Neuronal stem cell (in vitro differentiated cells): ENCODE measurements around the gene GLB1L.

Experiments
- DNase-seq: peaks from one replicate; pipeline ENCODE4 v3.0.0-alpha.2; 2013; ENCODE audit warnings: low spot score
- H2AFZ ChIP-seq: one replicate; pipeline ENCODE4 v1.6.1; 2013; ENCODE audit warnings: mild to moderate bottlenecking, low read length, inconsistent platforms
- H2AK5ac ChIP-seq: 2 replicates; pipeline ENCODE4 v1.6.1; 2013; ENCODE audit warnings: low read depth, mild to moderate bottlenecking, inconsistent platforms, low read length, moderate library complexity, mixed read lengths
- H2BK120ac ChIP-seq: 2 replicates; pipeline ENCODE4 v1.6.1; 2013; ENCODE audit warnings: low read depth, mild to moderate bottlenecking, inconsistent platforms, low read length, moderate library complexity, mixed read lengths
- H2BK12ac ChIP-seq: one replicate; pipeline ENCODE4 v1.6.1; 2013; ENCODE audit warnings: low read length, inconsistent platforms
- H2BK15ac ChIP-seq: 2 replicates; pipeline ENCODE4 v1.6.1; 2013; ENCODE audit warnings: mild to moderate bottlenecking, low read length, inconsistent platforms, mixed read lengths
- H2BK5ac ChIP-seq: one replicate; pipeline ENCODE4 v1.6.1; 2013; ENCODE audit warnings: inconsistent platforms, mild to moderate bottlenecking, low read length, moderate library complexity
- H3K14ac ChIP-seq: one replicate; pipeline ENCODE4 v1.6.1; 2013; ENCODE audit warnings: low read length, inconsistent platforms
- H3K18ac ChIP-seq: 2 replicates; pipeline ENCODE4 v1.6.1; 2013; ENCODE audit warnings: low read length, inconsistent platforms
- H3K23ac ChIP-seq: 2 replicates; pipeline ENCODE4 v1.6.1; 2013; ENCODE audit warnings: low read depth, mild to moderate bottlenecking, mixed read lengths, low read length, inconsistent platforms; ENCODE audit not compliant: poor library complexity
- H3K27ac ChIP-seq: replicated peaks from 3 replicates; pipeline ENCODE4 v1.5.1; 2013; ENCODE audit warnings: low read length, inconsistent platforms
- H3K27me3 ChIP-seq, 3 experiments: 2 replicates each; pipeline ENCODE4 v1.6.1; 2013; ENCODE audit warnings: low read length in 3 of 3, mild to moderate bottlenecking in 2 of 3, inconsistent platforms in 1 of 3, low read depth in 1 of 3, mixed read lengths in 1 of 3, moderate library complexity in 1 of 3; ENCODE audit not compliant: control insufficient read depth in 3 of 3, insufficient read depth in 3 of 3
- H3K36me3 ChIP-seq, 2 donors: replicated peaks in 1 of 2; 2 replicates each; pipeline ENCODE4 v1.6.1; 2013; ENCODE audit warnings: low read length in 2 of 2; ENCODE audit not compliant: control insufficient read depth in 2 of 2, insufficient read depth in 2 of 2
- H3K4ac ChIP-seq: 2 replicates; pipeline ENCODE4 v1.6.1; 2013; ENCODE audit warnings: inconsistent platforms, mild to moderate bottlenecking, low read length, moderate library complexity
- H3K4me1 ChIP-seq, 2 donors: 1 replicate in 1 of 2; 2 replicates in 1 of 2; pipeline ENCODE4 v1.6.1; 2013; ENCODE audit warnings: low read length in 2 of 2, low read depth in 1 of 2; ENCODE audit not compliant: control insufficient read depth in 2 of 2, insufficient read depth in 1 of 2
- H3K4me2 ChIP-seq: one replicate; pipeline ENCODE4 v1.6.1; 2013; ENCODE audit warnings: mild to moderate bottlenecking, low read length, inconsistent platforms; ENCODE audit not compliant: insufficient read depth, poor library complexity, severe bottlenecking
- H3K4me3 ChIP-seq, 2 donors: 2 replicates each; pipeline ENCODE4 v1.5.1; 2013; ENCODE audit warnings: low read length in 2 of 2, mild to moderate bottlenecking in 2 of 2, inconsistent platforms in 1 of 2, moderate library complexity in 1 of 2
- H3K79me1 ChIP-seq: one replicate; pipeline ENCODE4 v1.6.1; 2013; ENCODE audit warnings: low read depth, mild to moderate bottlenecking, inconsistent platforms, low read length, moderate library complexity
- H3K9ac ChIP-seq: one replicate; pipeline ENCODE4 v1.6.1; 2013; ENCODE audit warnings: mild to moderate bottlenecking, low read depth, low read length, inconsistent platforms; ENCODE audit not compliant: poor library complexity
- H3K9me3 ChIP-seq, 2 donors: replicated peaks in 1 of 2; 2 replicates each; pipeline versions ENCODE3 to v1.6.1; 2013; ENCODE audit warnings: low read length in 2 of 2, mild to moderate bottlenecking in 2 of 2, inconsistent platforms in 1 of 2, low read depth in 1 of 2, mixed read lengths in 1 of 2, moderate library complexity in 1 of 2; ENCODE audit not compliant: control insufficient read depth in 2 of 2, insufficient read depth in 1 of 2
- H4K8ac ChIP-seq: one replicate; pipeline ENCODE4 v1.6.1; 2013; ENCODE audit warnings: low read depth, mild to moderate bottlenecking, inconsistent platforms, low read length, moderate library complexity
- H4K91ac ChIP-seq: one replicate; pipeline ENCODE4 v1.6.1; 2013; ENCODE audit warnings: low read length, low read depth, mild to moderate bottlenecking, inconsistent platforms; ENCODE audit not compliant: poor library complexity
- WGBS, 2 donors: extraction: QIAGEN DNeasy Blood & Tissue Kit; methylation state at CpG; one replicate each; pipeline ENCODE4 v1.1.7; 2013; ENCODE audit warnings: missing lambda C conversion rate in 2 of 2, mixed read lengths in 1 of 2; ENCODE audit not compliant: insufficient read length in 2 of 2, insufficient replicate concordance in 1 of 2; ENCODE audit errors: extremely low coverage in 2 of 2; 5-methylcytosine and 5-hydroxymethylcytosine counted together

Gene GLB1L

GRCh38 chr2:219277703-219278654, 32.7 kb upstream of the GLB1L start:
- Histone ChIP-seq H3K36me3 (peaks cover 9 to 22% of the 10 kb centered on the region in 2 donors), H3K4ac (no peak overlapping the region), H3K27me3 (peaks cover 0 to 12% (median 3%) of the 10 kb centered on the region in 3 experiments), H2BK15ac (no peak overlapping the region), H2AFZ (peak overlapping the region; percentile 96), H2BK12ac (no peak overlapping the region), H3K9me3 (no peaks in the 10 kb centered on the region), H3K4me1 (peaks cover 21 to 24% of the 10 kb centered on the region in 2 donors), H3K18ac (no peak overlapping the region), H3K4me3 (peak overlapping the region in 1 of 2 donors; percentile 62), H3K79me1 (no peaks in the 10 kb centered on the region), H3K14ac (no peak overlapping the region), H2AK5ac (peak overlapping the region; percentile 17), H3K23ac (no peak overlapping the region), H4K8ac (no peak overlapping the region), H3K9ac (no peak overlapping the region), H2BK5ac (no peak overlapping the region), H3K27ac (no peak overlapping the region), H2BK120ac (no peak overlapping the region), H3K4me2 (no peak overlapping the region), H4K91ac (no peak overlapping the region)
- WGBS, 2 donors = no CpG with 5 or more reads among the region's 25 CpGs
- DNase-seq = peak; percentile 76

GRCh38 chr2:219274361-219274921, 29.2 kb upstream of the GLB1L start:
- Histone ChIP-seq H3K4me3 (no peak overlapping the region), H2AFZ (peak overlapping the region; percentile 3), H2BK12ac (no peak overlapping the region), H2BK120ac (no peak overlapping the region), H3K23ac (peak overlapping the region; percentile 3), H3K79me1 (peaks cover 3% of the 10 kb centered on the region), H4K91ac (no peak overlapping the region), H2BK15ac (no peak overlapping the region), H4K8ac (no peak overlapping the region), H3K36me3 (no peaks in the 10 kb centered on the region), H3K27ac (no peak overlapping the region), H3K4me1 (peaks cover 15 to 20% of the 10 kb centered on the region in 2 donors), H3K4ac (no peak overlapping the region), H2AK5ac (no peak overlapping the region), H3K27me3 (peaks cover 0 to 37% (median 3%) of the 10 kb centered on the region in 3 experiments), H3K9me3 (no peaks in the 10 kb centered on the region), H2BK5ac (no peak overlapping the region), H3K9ac (no peak overlapping the region), H3K18ac (peak overlapping the region; percentile 38), H3K4me2 (no peak overlapping the region), H3K14ac (no peak overlapping the region)
- DNase-seq = no peak
- WGBS, 2 donors = no CpG with 5 or more reads among the region's 6 CpGs

- Histone ChIP-seq H3K4me1 (peaks cover 15 to 20% of the 10 kb centered on the region in 2 donors), H3K9ac (no peak overlapping the region), H4K8ac (no peak overlapping the region), H3K79me1 (peaks cover 3% of the 10 kb centered on the region), H3K18ac (peak overlapping the region; percentile 65), H2BK120ac (no peak overlapping the region), H2BK15ac (peak overlapping the region; percentile 65), H3K27ac (no peak overlapping the region), H4K91ac (no peak overlapping the region), H3K36me3 (no peaks in the 10 kb centered on the region), H2AK5ac (no peak overlapping the region), H2BK12ac (peak overlapping the region; percentile 14), H3K23ac (peak overlapping the region; percentile 3), H3K4me2 (no peak overlapping the region), H3K14ac (no peak overlapping the region), H3K4me3 (no peak overlapping the region), H3K9me3 (no peaks in the 10 kb centered on the region), H3K4ac (no peak overlapping the region), H2BK5ac (no peak overlapping the region), H2AFZ (no peak overlapping the region), H3K27me3 (peaks cover 0 to 42% (median 5%) of the 10 kb centered on the region in 3 experiments)
- no CpG with 5 or more reads among the region's 3 CpGs for WGBS, 2 donors
- no peak for DNase-seq
These were observed 28.7 kb upstream of the GLB1L start for GRCh38 chr2:219273937-219274336.

- Histone ChIP-seq H3K4ac (no peak overlapping the region), H2BK12ac (no peak overlapping the region), H2AK5ac (no peak overlapping the region), H3K27me3 (peaks cover 0 to 45% (median 5%) of the 10 kb centered on the region in 3 experiments), H3K79me1 (peaks cover 3% of the 10 kb centered on the region), H3K4me2 (no peak overlapping the region), H3K27ac (no peak overlapping the region), H2BK5ac (no peak overlapping the region), H2BK15ac (no peak overlapping the region), H3K36me3 (no peaks in the 10 kb centered on the region), H4K8ac (peak overlapping the region; percentile 31), H2BK120ac (no peak overlapping the region), H3K4me1 (peaks cover 8 to 11% of the 10 kb centered on the region in 2 donors), H3K14ac (no peak overlapping the region), H2AFZ (no peak overlapping the region), H3K9ac (no peak overlapping the region), H3K18ac (no peak overlapping the region), H3K23ac (no peak overlapping the region), H3K4me3 (no peak overlapping the region), H4K91ac (no peak overlapping the region), H3K9me3 (no peaks in the 10 kb centered on the region)
- no CpG with 5 or more reads among the region's 2 CpGs for WGBS, 2 donors
- DNase-seq = no peak
These were observed 27.8 kb upstream of the GLB1L start for GRCh38 chr2:219272995-219273394.
